ENCODE measurements around the gene LAMC3.

Gene LAMC3

GRCh38 chr9:130990306-130990977 lies 18.5 kb upstream of the LAMC3 start:
- DNase-seq, result no peak
- Histone ChIP-seq H3K27ac (no peak overlapping the region), H3K36me3 (replicated peaks) (no peaks in the 10 kb centered on the region), H3K4me3 (ENCODE audit: low read depth, low read length) (no peak overlapping the region), H3K27me3 (replicated peaks) (peaks cover 73% of the 10 kb centered on the region)
- in situ Hi-C loops (cut with HindIII; ENCODE audit: low pct_ligation_motif_present, low sequenced_read_pairs), result no loop called here
- TF ChIP-seq CTCF (IDR thresholded peaks at IDR 0.05; ENCODE audit: low read depth, low read length, missing control alignments), result no peak

- peaks cover 69% of the 10 kb centered on the region for H3K27me3 ChIP-seq (replicated peaks)
- DNase-seq, result no peak
- no peak overlapping the region for H3K27ac ChIP-seq
- peak; percentile 6 for TF ChIP-seq CTCF (IDR thresholded peaks at IDR 0.05; ENCODE audit: low read depth, low read length, missing control alignments)
- H3K4me3 ChIP-seq (ENCODE audit: low read depth, low read length), result no peak overlapping the region
- in situ Hi-C loops (cut with HindIII; ENCODE audit: low pct_ligation_motif_present, low sequenced_read_pairs), result no loop called here
- no peaks in the 10 kb centered on the region for H3K36me3 ChIP-seq (replicated peaks)
Measured at GRCh38 chr9:130990978-130991777, 17.8 kb upstream of the LAMC3 start.

- H3K27me3 ChIP-seq (replicated peaks), result peaks cover 61% of the 10 kb centered on the region
- no peak for TF ChIP-seq CTCF (IDR thresholded peaks at IDR 0.05; ENCODE audit: low read depth, low read length, missing control alignments)
Measured at GRCh38 chr9:130991778-130992681, 16.9 kb upstream of the LAMC3 start.

GRCh38 chr9:130992682-130993032 lies 16.3 kb upstream of the LAMC3 start:
- no peak for TF ChIP-seq CTCF (IDR thresholded peaks at IDR 0.05; ENCODE audit: low read depth, low read length, missing control alignments)
- H3K27me3 ChIP-seq (replicated peaks), result peaks cover 57% of the 10 kb centered on the region
- in situ Hi-C loops (cut with HindIII; ENCODE audit: low pct_ligation_motif_present, low sequenced_read_pairs), result no loop called here
- no peak for DNase-seq
- no peaks in the 10 kb centered on the region for H3K36me3 ChIP-seq (replicated peaks)
- H3K4me3 ChIP-seq (ENCODE audit: low read depth, low read length), result no peak overlapping the region
- no peak overlapping the region for H3K27ac ChIP-seq

More at GRCh38 chr9:130991778-130992681, 16.9 kb upstream of the LAMC3 start:
- in situ Hi-C loops (cut with HindIII; ENCODE audit: low pct_ligation_motif_present, low sequenced_read_pairs), result no loop called here
- Histone ChIP-seq H3K36me3 (replicated peaks) (no peaks in the 10 kb centered on the region), H3K4me3 (ENCODE audit: low read depth, low read length) (no peak overlapping the region), H3K27ac (no peak overlapping the region)
- DNase-seq, result no peak

GRCh38 chr9:130993303-130994030 lies 15.5 kb upstream of the LAMC3 start:
- no peak overlapping the region for H3K27ac ChIP-seq
- H3K27me3 ChIP-seq (replicated peaks), result peaks cover 57% of the 10 kb centered on the region
- no peaks in the 10 kb centered on the region for H3K36me3 ChIP-seq (replicated peaks)
- no peak overlapping the region for H3K4me3 ChIP-seq (ENCODE audit: low read depth, low read length)
- DNase-seq, result no peak
- TF ChIP-seq CTCF (IDR thresholded peaks at IDR 0.05; ENCODE audit: low read depth, low read length, missing control alignments), result no peak
- in situ Hi-C loops (cut with HindIII; ENCODE audit: low pct_ligation_motif_present, low sequenced_read_pairs), result no loop called here

Measured in brain microvascular endothelial cell (primary cell).